HG03095 (cell line): ENCODE measurements around the gene AP3B2.

Experiments
- ATAC-seq: cut with Tn5 transposase; IDR thresholded peaks from one replicate; pipeline ENCODE4 v1.9.1; 2021; ENCODE audit warnings: moderate library complexity; ENCODE audit not compliant: unreplicated experiment

Gene AP3B2

GRCh38 chr15:82611348-82611747 is 98.3 kb downstream of the AP3B2 start:
- ATAC-seq = no peak
